A673 (cell line): ENCODE results near the gene RHOD.

ENCODE experiments used
- EZH2 ChIP-seq: fragments of 200-600 bp; sonication (generic); IDR thresholded peaks from 2 replicates; pipeline ENCODE4 v1.6.1; 2017; ENCODE audit warnings: borderline replicate concordance, low read depth, mild to moderate bottlenecking, mixed read lengths, antibody characterized with exemption, low read length; ENCODE audit not compliant: poor library complexity, severe bottlenecking
- TF ChIP-seq, protein P1 (sequence below): fragments of 300-800, 200-600 bp; sonication (generic); conservative IDR thresholded peaks from 2 replicates; pipeline ENCODE4 v1.5.1; 2017; ENCODE audit warnings: low read depth, mild to moderate bottlenecking, antibody characterized with exemption, low read length, moderate library complexity, mixed read lengths

DNA sequence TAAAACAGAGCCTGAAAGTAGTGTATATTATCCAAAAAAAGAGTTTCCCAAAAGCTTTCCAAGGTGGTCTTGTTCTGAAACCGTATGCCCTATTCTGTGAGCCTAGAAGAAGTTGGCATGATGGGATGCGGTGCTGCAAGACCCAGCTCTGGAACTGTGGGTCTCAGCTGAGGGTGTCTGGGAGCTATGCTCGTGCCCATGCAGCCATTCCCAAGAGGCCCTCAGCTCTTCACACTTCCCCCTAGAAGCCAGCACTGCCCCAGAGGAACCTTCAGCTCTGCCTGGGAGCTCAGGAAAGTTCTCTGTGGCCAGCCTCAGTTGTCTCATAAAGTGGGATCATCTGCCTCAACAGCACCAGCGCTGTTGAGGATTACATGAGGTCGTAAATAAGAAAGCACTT lies 40.1 kb upstream of the RHOD start:
- TF ChIP-seq, protein P1, sequence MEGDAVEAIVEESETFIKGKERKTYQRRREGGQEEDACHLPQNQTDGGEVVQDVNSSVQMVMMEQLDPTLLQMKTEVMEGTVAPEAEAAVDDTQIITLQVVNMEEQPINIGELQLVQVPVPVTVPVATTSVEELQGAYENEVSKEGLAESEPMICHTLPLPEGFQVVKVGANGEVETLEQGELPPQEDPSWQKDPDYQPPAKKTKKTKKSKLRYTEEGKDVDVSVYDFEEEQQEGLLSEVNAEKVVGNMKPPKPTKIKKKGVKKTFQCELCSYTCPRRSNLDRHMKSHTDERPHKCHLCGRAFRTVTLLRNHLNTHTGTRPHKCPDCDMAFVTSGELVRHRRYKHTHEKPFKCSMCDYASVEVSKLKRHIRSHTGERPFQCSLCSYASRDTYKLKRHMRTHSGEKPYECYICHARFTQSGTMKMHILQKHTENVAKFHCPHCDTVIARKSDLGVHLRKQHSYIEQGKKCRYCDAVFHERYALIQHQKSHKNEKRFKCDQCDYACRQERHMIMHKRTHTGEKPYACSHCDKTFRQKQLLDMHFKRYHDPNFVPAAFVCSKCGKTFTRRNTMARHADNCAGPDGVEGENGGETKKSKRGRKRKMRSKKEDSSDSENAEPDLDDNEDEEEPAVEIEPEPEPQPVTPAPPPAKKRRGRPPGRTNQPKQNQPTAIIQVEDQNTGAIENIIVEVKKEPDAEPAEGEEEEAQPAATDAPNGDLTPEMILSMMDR = no peak
- TF ChIP-seq EZH2 = no peak
